Parathyroid adenoma (tissue), 2 donors: ENCODE results near the gene STK10.

Source experiments
- H2AFZ ChIP-seq: fragments of 300-600 bp; sonication (generic); one replicate; pipeline ENCODE4 v1.7.0; 2017; ENCODE audit warnings: antibody characterized with exemption, mild to moderate bottlenecking
- H3K27ac ChIP-seq: fragments of 300-600 bp; sonication (generic); one replicate; pipeline ENCODE4 v1.7.0; 2017
- H3K27me3 ChIP-seq: fragments of 300-600 bp; sonication (generic); one replicate; pipeline ENCODE4 v1.7.0; 2017; ENCODE audit warnings: low read length; ENCODE audit not compliant: control insufficient read depth, insufficient read depth
- H3K36me3 ChIP-seq: fragments of 300-600 bp; sonication (generic); one replicate; pipeline ENCODE4 v1.7.0; 2017; ENCODE audit warnings: low read length; ENCODE audit not compliant: control insufficient read depth, insufficient read depth
- H3K4me1 ChIP-seq: fragments of 300-600 bp; sonication (generic); one replicate; pipeline ENCODE4 v1.7.0; 2017; ENCODE audit warnings: control low read depth
- H3K4me2 ChIP-seq: fragments of 300-600 bp; sonication (generic); one replicate; pipeline ENCODE4 v1.7.0; 2017; ENCODE audit warnings: low read length
- H3K4me3 ChIP-seq: fragments of 300-600 bp; sonication (generic); one replicate; pipeline ENCODE4 v1.7.0; 2017; ENCODE audit warnings: low read depth, low read length
- H3K79me2 ChIP-seq: fragments of 300-600 bp; sonication (generic); one replicate; pipeline ENCODE4 v1.7.0; 2017; ENCODE audit warnings: control low read depth
- H3K9ac ChIP-seq: fragments of 300-600 bp; sonication (generic); one replicate; pipeline ENCODE4 v1.7.0; 2017; ENCODE audit warnings: mild to moderate bottlenecking
- H3K9me3 ChIP-seq: fragments of 300-600 bp; sonication (generic); one replicate; pipeline ENCODE4 v1.7.0; 2017; ENCODE audit warnings: low read length; ENCODE audit not compliant: control insufficient read depth
- CTCF ChIP-seq: fragments of 300-600 bp; sonication (generic); IDR thresholded peaks from one replicate; pipeline ENCODE4 v1.7.0; 2017; ENCODE audit warnings: antibody characterized with exemption, mild to moderate bottlenecking
- donor health status: primary hyperparathyroidism.

Gene STK10

GRCh38 chr5:172044631-172045314 is 143.3 kb downstream of the STK10 start:
- H3K4me2 ChIP-seq, result no peak overlapping the region
- no peak overlapping the region for H3K9ac ChIP-seq
- no peaks in the 10 kb centered on the region for H3K79me2 ChIP-seq
- H3K4me1 ChIP-seq, result peaks cover 3% of the 10 kb centered on the region
- H3K9me3 ChIP-seq, result no peaks in the 10 kb centered on the region
- TF ChIP-seq CTCF, result no peak
- H3K27ac ChIP-seq, result no peak overlapping the region
- H3K27me3 ChIP-seq, result no peaks in the 10 kb centered on the region
- H3K36me3 ChIP-seq, result no peaks in the 10 kb centered on the region
- H2AFZ ChIP-seq, result no peak overlapping the region
- no peak overlapping the region for H3K4me3 ChIP-seq

- no peak for TF ChIP-seq CTCF
- Histone ChIP-seq H2AFZ (no peak overlapping the region), H3K4me1 (peaks cover 3% of the 10 kb centered on the region), H3K9me3 (no peaks in the 10 kb centered on the region), H3K4me3 (no peak overlapping the region), H3K27ac (no peak overlapping the region), H3K36me3 (no peaks in the 10 kb centered on the region), H3K79me2 (no peaks in the 10 kb centered on the region), H3K27me3 (no peaks in the 10 kb centered on the region), H3K9ac (no peak overlapping the region), H3K4me2 (no peak overlapping the region)
Measured at GRCh38 chr5:172043865-172044264, 144.2 kb downstream of the STK10 start.

- no peak overlapping the region for H2AFZ ChIP-seq
- H3K36me3 ChIP-seq, result no peaks in the 10 kb centered on the region
- H3K4me2 ChIP-seq, result no peak overlapping the region
- no peaks in the 10 kb centered on the region for H3K79me2 ChIP-seq
- no peak overlapping the region for H3K9ac ChIP-seq
- TF ChIP-seq CTCF, result no peak
- no peaks in the 10 kb centered on the region for H3K9me3 ChIP-seq
- no peaks in the 10 kb centered on the region for H3K4me1 ChIP-seq
- H3K4me3 ChIP-seq, result no peak overlapping the region
- no peaks in the 10 kb centered on the region for H3K27me3 ChIP-seq
- H3K27ac ChIP-seq, result no peak overlapping the region
Measured at GRCh38 chr5:172042183-172042582, 145.8 kb downstream of the STK10 start.

- H3K27me3 ChIP-seq, result no peaks in the 10 kb centered on the region
- TF ChIP-seq CTCF, result no peak
- no peak overlapping the region for H3K27ac ChIP-seq
- no peak overlapping the region for H3K4me3 ChIP-seq
- no peak overlapping the region for H2AFZ ChIP-seq
- H3K4me1 ChIP-seq, result no peaks in the 10 kb centered on the region
- no peak overlapping the region for H3K9ac ChIP-seq
- H3K79me2 ChIP-seq, result no peaks in the 10 kb centered on the region
- no peaks in the 10 kb centered on the region for H3K36me3 ChIP-seq
- H3K9me3 ChIP-seq, result no peaks in the 10 kb centered on the region
- no peak overlapping the region for H3K4me2 ChIP-seq
Measured at GRCh38 chr5:172038167-172038566, 149.9 kb downstream of the STK10 start.

GRCh38 chr5:172035049-172035448 is 153.0 kb downstream of the STK10 start:
- H3K27ac ChIP-seq, result no peak overlapping the region
- no peaks in the 10 kb centered on the region for H3K36me3 ChIP-seq
- no peak overlapping the region for H3K4me2 ChIP-seq
- no peaks in the 10 kb centered on the region for H3K79me2 ChIP-seq
- no peaks in the 10 kb centered on the region for H3K4me1 ChIP-seq
- H3K9ac ChIP-seq, result no peak overlapping the region
- H3K4me3 ChIP-seq, result no peak overlapping the region
- H3K27me3 ChIP-seq, result no peaks in the 10 kb centered on the region
- TF ChIP-seq CTCF, result no peak
- H3K9me3 ChIP-seq, result no peaks in the 10 kb centered on the region
- no peak overlapping the region for H2AFZ ChIP-seq
